A549 (cell line): ENCODE measurements around the gene CIBAR2. TPM values are rescaled to one million over a fixed set of nuclear protein-coding genes. Genes with fewer than 3 reads are reported as not detected.

Experiments used
- ATAC-seq, 2 experiments: fragments of 200-7000 bp in 1 of 2; fragments of >200 bp in 1 of 2; cut with Nextera tagmentation in 1 of 2; cut with Tn5 transposase in 1 of 2; 3 replicates each; pipeline versions ENCODE4 v1.8.0 to v1.9.1; 2018 to 2020; ENCODE audit warnings: mild to moderate bottlenecking in 1 of 2, moderate library complexity in 1 of 2
- CTCF ChIA-PET: fragments of 300-600 bp; sonication (Branson Sonifier 250); formaldehyde crosslinking; extraction: SDS; loops from one replicate; lab custom pipeline; 2021; ENCODE audit warnings: antibody characterized with exemption, inconsistent platforms; lab: Yijun Ruan, JAX
- POLR2A ChIA-PET: fragments of 350-600 bp; formaldehyde crosslinking; extraction: SDS; loops from one replicate; lab custom pipeline; 2021; ENCODE audit warnings: antibody characterized with exemption, inconsistent platforms; lab: Yijun Ruan, JAX
- DNase-seq, 2 experiments: peaks; one replicate each; pipeline versions ENCODE4 v3.0.0 to v3.0.0-alpha.2; 2011 to 2016; ENCODE audit warnings: low read depth in 1 of 2, low spot score in 1 of 2
- FAIRE-seq: peaks from 2 replicates; lab custom pipeline; 2011; peaks lifted over from hg19 to GRCh38; lab: Jason Lieb, UNC
- H3K27ac ChIP-seq, 2 experiments: fragments of >200 bp; sonication (Bioruptor Twin); formaldehyde crosslinking; 3 replicates each; pipeline ENCODE4 v1.5.1; 2016 to 2017
- H3K4me1 ChIP-seq: fragments of >200 bp; sonication (Bioruptor Twin); formaldehyde crosslinking; 3 replicates; pipeline ENCODE4 v1.6.1; 2016
- H3K4me2 ChIP-seq: fragments of >200 bp; sonication (Bioruptor Twin); formaldehyde crosslinking; 3 replicates; pipeline ENCODE4 v1.6.1; 2016
- H3K4me3 ChIP-seq: fragments of >200 bp; sonication (Bioruptor Twin); formaldehyde crosslinking; 3 replicates; pipeline ENCODE4 v1.5.1; 2016
- H3K9me3 ChIP-seq: fragments of >200 bp; sonication (Bioruptor Twin); formaldehyde crosslinking; 3 replicates; pipeline ENCODE4 v1.6.1; 2016
- BHLHE40 ChIP-seq: IDR thresholded peaks from 2 replicates; pipeline ENCODE4 v1.6.1; 2012; ENCODE audit warnings: low read depth, low read length, inconsistent platforms
- CBX2 ChIP-seq: fragments of 200-600 bp; sonication (generic); IDR thresholded peaks from 2 replicates; pipeline ENCODE4 v1.6.1; 2016; ENCODE audit warnings: low read depth, mild to moderate bottlenecking, borderline replicate concordance
- CBX8 ChIP-seq: fragments of 200-600 bp; sonication (generic); IDR thresholded peaks from 2 replicates; pipeline ENCODE4 v1.6.1; 2016
- CEBPB ChIP-seq, 2 experiments: fragments of >200 bp in 1 of 2; sonication (Bioruptor Twin) in 1 of 2; formaldehyde crosslinking in 1 of 2; IDR thresholded peaks; 2 replicates each; pipeline ENCODE4 v1.6.1; 2012 to 2016
- CHD4 ChIP-seq: fragments of 200-600 bp; sonication (generic); IDR thresholded peaks from 2 replicates; pipeline ENCODE4 v1.6.1; 2016; ENCODE audit warnings: antibody characterized with exemption, mild to moderate bottlenecking, borderline replicate concordance
- E2F6 ChIP-seq: IDR thresholded peaks from 2 replicates; pipeline ENCODE4 v1.6.1; 2012; ENCODE audit warnings: low read depth, borderline replicate concordance
- EHMT2 ChIP-seq: fragments of 200-600 bp; sonication (generic); IDR thresholded peaks from 2 replicates; pipeline ENCODE4 v1.6.1; 2016; ENCODE audit warnings: antibody characterized with exemption, low read depth, mild to moderate bottlenecking, moderate library complexity
- EP300 ChIP-seq, 2 experiments: fragments of >200 bp; sonication (Bioruptor Twin); formaldehyde crosslinking; IDR thresholded peaks; 2 replicates in 1 of 2; 3 replicates in 1 of 2; pipeline ENCODE4 v1.6.1; 2016 to 2017
- FOXS1 ChIP-seq: fragments of 250-450 bp; sonication (Bioruptor Pico); IDR thresholded peaks from 2 replicates; pipeline ENCODE4 v1.5.0; 2020; ENCODE audit warnings: mild to moderate bottlenecking, moderate library complexity
- HES2 ChIP-seq: fragments of >200 bp; sonication (Bioruptor Twin); formaldehyde crosslinking; IDR thresholded peaks from 2 replicates; pipeline ENCODE4 v1.6.1; 2016
- HOXA7 ChIP-seq: fragments of 250-450 bp; sonication (Bioruptor Pico); IDR thresholded peaks from 2 replicates; pipeline ENCODE4 v1.5.0; 2020; ENCODE audit warnings: mild to moderate bottlenecking, moderate library complexity
- HOXB13 ChIP-seq: fragments of 250-450 bp; sonication (Bioruptor Pico); IDR thresholded peaks from 2 replicates; pipeline ENCODE4 v1.5.0; 2020; ENCODE audit warnings: low read depth, mild to moderate bottlenecking, moderate library complexity
- JUN ChIP-seq, 2 experiments: fragments of >200 bp; sonication (Bioruptor Twin); formaldehyde crosslinking; IDR thresholded peaks; 2 replicates in 1 of 2; 3 replicates in 1 of 2; pipeline ENCODE4 v1.6.1; 2016 to 2017
- KDM5A ChIP-seq: fragments of 200-600 bp; sonication (generic); IDR thresholded peaks from 2 replicates; pipeline ENCODE4 v1.6.1; 2016; ENCODE audit warnings: antibody characterized with exemption, mild to moderate bottlenecking
- MAX ChIP-seq: IDR thresholded peaks from 2 replicates; pipeline ENCODE4 v1.6.1; 2012
- NFE2L2 ChIP-seq: fragments of 150-350 bp; conservative IDR thresholded peaks from 2 replicates; pipeline ENCODE4 v1.6.1; 2014; ENCODE audit warnings: low read length
- NPAS2 ChIP-seq: fragments of 250-450 bp; sonication (Bioruptor Pico); IDR thresholded peaks from 2 replicates; pipeline ENCODE4 v1.8.0; 2022; ENCODE audit warnings: mild to moderate bottlenecking, moderate library complexity, borderline replicate concordance
- POLR2A ChIP-seq: IDR thresholded peaks from 2 replicates; pipeline ENCODE4 v1.6.1; 2012; ENCODE audit warnings: mild to moderate bottlenecking, low read length
- POLR2AphosphoS2 ChIP-seq: conservative IDR thresholded peaks from 2 replicates; pipeline ENCODE4 v1.6.1; 2012; ENCODE audit warnings: low read length, improper control_type of control experiment, inconsistent platforms
- RAD21 ChIP-seq, 2 experiments: fragments of >200 bp in 1 of 2; sonication (Bioruptor Twin) in 1 of 2; formaldehyde crosslinking in 1 of 2; IDR thresholded peaks in 1 of 2; conservative IDR thresholded peaks in 1 of 2; 2 replicates in 1 of 2; 3 replicates in 1 of 2; pipeline ENCODE4 v1.6.1; 2012 to 2018; ENCODE audit warnings: inconsistent platforms in 1 of 2
- RARB ChIP-seq: fragments of 250-450 bp; sonication (Bioruptor Pico); IDR thresholded peaks from 2 replicates; pipeline ENCODE4 v1.8.0; 2021; ENCODE audit warnings: mild to moderate bottlenecking, moderate library complexity
- RCOR1 ChIP-seq: fragments of 150-350 bp; IDR thresholded peaks from 2 replicates; pipeline ENCODE4 v1.6.1; 2014; ENCODE audit warnings: antibody characterized with exemption, low read length, low read depth
- RFX5 ChIP-seq: fragments of 450-650 bp; IDR thresholded peaks from 2 replicates; pipeline ENCODE4 v1.7.1; 2014; ENCODE audit warnings: antibody characterized with exemption, mild to moderate bottlenecking, moderate library complexity
- TFCP2L1 ChIP-seq: fragments of 250-450 bp; sonication (Bioruptor Pico); IDR thresholded peaks from 2 replicates; pipeline ENCODE4 v1.5.0; 2021; ENCODE audit warnings: mild to moderate bottlenecking
- TP53 ChIP-seq: fragments of 250-450 bp; sonication (Bioruptor Pico); IDR thresholded peaks from 2 replicates; pipeline ENCODE4 v1.5.0; 2021; ENCODE audit warnings: mild to moderate bottlenecking, moderate library complexity
- ZFP36 ChIP-seq: fragments of 450-650 bp; IDR thresholded peaks from 2 replicates; pipeline ENCODE4 v1.6.1; 2014; ENCODE audit warnings: borderline replicate concordance; ENCODE audit not compliant: partially characterized antibody
- WGBS: methylation state at CpG from one replicate; pipeline ENCODE4 v1.1.6; 2017; ENCODE audit errors: missing lambda C conversion rate; 5-methylcytosine and 5-hydroxymethylcytosine counted together
- polyA plus RNA-seq, 4 experiments: library from polyadenylated mRNA; depleted of rRNA in 3 of 4; stranded (reverse); fragments of >200 nt; fragmentation: RNase III in 1 of 4; extraction: RNeasy Plus Mini Kit Qiagen cat#74134 plus additional on column Dnase treatment in 1 of 4; gene quantifications; 2 replicates in 3 of 4; 3 replicates in 1 of 4; pipeline ENCODE4 v1.2.3, GENCODE V29; 2011 to 2017
- TF ChIP-seq, protein P1 (sequence below): IDR thresholded peaks from 2 replicates; pipeline ENCODE4 v1.6.1; 2012

CIBAR2 gene
- polyA plus RNA-seq, 2 of the 4 experiments (the other 2 are of a cell fraction), result not detected

DNA sequence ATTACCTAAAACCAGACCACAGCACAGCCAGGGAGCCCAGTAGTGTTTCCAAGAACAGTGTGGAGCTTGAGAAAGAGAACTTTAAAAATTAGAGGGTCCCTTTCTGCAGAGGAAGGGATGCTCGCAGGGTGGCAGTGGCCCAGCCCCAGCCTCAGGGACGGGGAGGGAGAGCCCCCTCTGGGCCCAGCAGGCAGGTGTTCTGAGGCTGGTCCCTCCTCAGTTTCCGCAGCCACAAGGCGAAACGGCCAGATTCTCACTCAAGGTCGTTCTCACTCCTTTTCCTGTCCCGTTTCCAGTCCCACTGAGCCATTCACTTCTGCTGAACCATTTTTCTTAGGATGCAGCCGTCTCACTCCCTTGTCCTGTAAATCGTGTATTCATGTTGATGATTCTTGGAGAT lies 20.0 kb downstream of the CIBAR2 start:
- ChIA-PET CTCF (interaction anchor here (1.1 to 3.3 kb wide), 6 partner anchors 14 to 338 kb away, joined by 3 to 15 read pairs (median 4); no protein-coding TSS in a partner anchor), POLR2A (no interaction called here)
- FAIRE-seq, result no peak

DNA sequence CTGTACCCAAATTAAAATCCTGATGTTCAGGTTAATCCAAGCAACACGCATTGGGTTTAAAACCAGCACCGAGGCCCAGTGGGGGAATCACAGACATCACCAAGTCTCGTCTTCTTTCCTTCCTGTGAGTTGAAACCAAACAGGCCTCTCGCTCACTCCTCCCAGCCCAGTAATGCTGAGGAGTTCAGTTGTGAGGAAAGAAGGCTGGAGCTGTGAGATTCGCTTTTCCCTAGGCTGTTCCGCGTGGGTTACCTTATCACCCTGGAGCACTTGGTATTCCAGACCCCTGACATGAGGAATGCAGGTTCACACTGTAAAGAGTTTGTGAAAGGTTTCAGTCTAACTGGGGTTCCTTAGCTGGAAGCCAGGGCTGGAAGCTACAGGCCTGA lies 20.8 kb downstream of the CIBAR2 start:
- no peak overlapping the region for H3K27ac ChIP-seq
- 86% methylated on average over 7 of the region's 7 CpGs for WGBS
- no peak overlapping the region for H3K4me2 ChIP-seq
- peaks cover 4% of the 10 kb centered on the region; the same call in 2 of the 3 replicates for H3K4me1 ChIP-seq
- POLR2A ChIA-PET, result no interaction called here
- H3K9me3 ChIP-seq, result no peaks in the 10 kb centered on the region
- FAIRE-seq (no peak), ATAC-seq (no peak), DNase-seq (no peak)
- CTCF ChIA-PET, result interaction anchor here (0.6 to 3.3 kb wide), 13 partner anchors 9 to 468 kb away, joined by 3 to 15 read pairs (median 3); no protein-coding TSS in a partner anchor
- no peak overlapping the region for H3K4me3 ChIP-seq
- TF ChIP-seq POLR2A, result no peak
- TF ChIP-seq RFX5, result no peak
- TF ChIP-seq CBX2, result no peak
- TF ChIP-seq, protein P1, sequence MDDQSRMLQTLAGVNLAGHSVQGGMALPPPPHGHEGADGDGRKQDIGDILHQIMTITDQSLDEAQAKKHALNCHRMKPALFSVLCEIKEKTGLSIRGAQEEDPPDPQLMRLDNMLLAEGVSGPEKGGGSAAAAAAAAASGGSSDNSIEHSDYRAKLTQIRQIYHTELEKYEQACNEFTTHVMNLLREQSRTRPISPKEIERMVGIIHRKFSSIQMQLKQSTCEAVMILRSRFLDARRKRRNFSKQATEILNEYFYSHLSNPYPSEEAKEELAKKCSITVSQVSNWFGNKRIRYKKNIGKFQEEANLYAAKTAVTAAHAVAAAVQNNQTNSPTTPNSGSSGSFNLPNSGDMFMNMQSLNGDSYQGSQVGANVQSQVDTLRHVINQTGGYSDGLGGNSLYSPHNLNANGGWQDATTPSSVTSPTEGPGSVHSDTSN, result no peak
- TF ChIP-seq POLR2AphosphoS2, result no peak
- TF ChIP-seq CBX8, result no peak
- TF ChIP-seq RARB (CRISPR knock-in tag), result no peak
- TF ChIP-seq HES2, result no peak
- TF ChIP-seq, all 56 proteins: peak for 0

More for the DNA sequence above, 20.0 kb downstream of the CIBAR2 start:
- no peak for TF ChIP-seq EHMT2
- no peak for TF ChIP-seq ZFP36
- no peak for TF ChIP-seq RAD21 (conservative IDR thresholded peaks at IDR 0.05 in 1 of 2, IDR thresholded peaks at IDR 0.05 in 1 of 2)
- no peak for TF ChIP-seq HOXB13 (CRISPR knock-in tag)
- no peak for TF ChIP-seq JUN (IDR thresholded peaks at IDR 0.05)
- TF ChIP-seq RARB (CRISPR knock-in tag), result no peak
- TF ChIP-seq, all 56 proteins: peak for 0
- H3K4me3 ChIP-seq, result no peak overlapping the region
- H3K27ac ChIP-seq, result no peak overlapping the region
- 69% methylated on average over 9 of the region's 9 CpGs for WGBS
- DNase-seq, result no peak
- no peaks in the 10 kb centered on the region for H3K4me1 ChIP-seq
- no peaks in the 10 kb centered on the region for H3K9me3 ChIP-seq
- no peak overlapping the region for H3K4me2 ChIP-seq
- ATAC-seq, result no peak

DNA sequence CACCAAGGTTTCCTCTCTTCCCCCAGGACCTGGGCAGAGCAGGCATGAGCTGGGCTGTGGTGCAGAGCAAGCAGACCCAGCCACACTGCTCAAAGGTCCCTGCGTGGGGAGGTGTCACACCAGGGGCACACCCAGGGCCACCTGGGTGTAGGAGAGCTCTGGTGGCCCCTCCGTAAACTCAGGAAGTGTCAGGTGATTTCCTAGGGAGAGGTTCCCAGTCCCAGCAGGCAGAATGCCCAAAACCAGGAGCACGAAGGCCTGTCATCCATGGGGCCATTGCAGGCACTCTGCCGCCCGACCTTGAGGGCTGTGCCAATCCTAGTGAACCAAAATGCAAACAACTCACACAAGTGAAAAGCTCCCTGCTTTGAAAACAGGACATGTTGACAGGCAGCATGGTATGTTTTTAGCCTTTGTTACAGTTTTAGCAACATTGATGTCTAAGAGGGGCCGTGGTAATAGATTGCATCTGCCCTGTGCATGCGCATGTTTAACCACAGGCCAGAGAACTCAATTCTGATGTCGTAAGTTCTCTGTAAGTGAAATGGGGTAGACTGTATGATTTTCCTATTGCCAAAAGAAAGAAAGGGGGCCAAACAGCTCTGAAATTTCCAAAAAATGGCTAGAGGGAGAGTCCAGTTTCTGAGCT lies 21.3 kb downstream of the CIBAR2 start:
- H3K9me3 ChIP-seq, result no peaks in the 10 kb centered on the region
- CTCF ChIA-PET, result interaction anchor here (0.5 to 3.3 kb wide), 16 partner anchors 8 to 517 kb away, joined by 3 to 15 read pairs (median 3); no protein-coding TSS in a partner anchor

GRCh38 chr16:85090181-85090580 lies 22.1 kb downstream of the CIBAR2 start:
- Histone ChIP-seq H3K9me3 (no peaks in the 10 kb centered on the region), H3K4me3 (no peak overlapping the region), H3K4me1 (peaks cover 4% of the 10 kb centered on the region; the same call in 2 of the 3 replicates), H3K4me2 (no peak overlapping the region), H3K27ac (no peak overlapping the region)
- ChIA-PET CTCF (interaction anchor here (0.6 to 3.3 kb wide), 5 partner anchors 9 to 517 kb away, joined by 3 to 15 read pairs (median 3); no protein-coding TSS in a partner anchor), POLR2A (no interaction called here)
- WGBS, result 76% methylated on average over 13 of the region's 13 CpGs
- FAIRE-seq (no peak), DNase-seq (no peak), ATAC-seq (no peak)
- TF ChIP-seq CEBPB (IDR thresholded peaks at IDR 0.05), result no peak
- no peak for TF ChIP-seq RARB (CRISPR knock-in tag)
- no peak for TF ChIP-seq NFE2L2
- TF ChIP-seq BHLHE40, result no peak
- no peak for TF ChIP-seq NPAS2 (CRISPR knock-in tag)
- TF ChIP-seq JUN (IDR thresholded peaks at IDR 0.05), result no peak
- no peak for TF ChIP-seq TFCP2L1 (CRISPR knock-in tag)
- no peak for TF ChIP-seq CHD4
- no peak for TF ChIP-seq TP53 (CRISPR knock-in tag)
- TF ChIP-seq HES2, result no peak
- TF ChIP-seq HOXB13 (CRISPR knock-in tag), result no peak
- no peak for TF ChIP-seq E2F6
- TF ChIP-seq HOXA7 (CRISPR knock-in tag), result no peak
- TF ChIP-seq POLR2AphosphoS2, result no peak
- no peak for TF ChIP-seq KDM5A
- no peak for TF ChIP-seq EP300 (IDR thresholded peaks at IDR 0.05)
- TF ChIP-seq MAX, result no peak

More for the DNA sequence above, 21.3 kb downstream of the CIBAR2 start:
- POLR2A ChIA-PET, result no interaction called here
- no peak overlapping the region for H3K4me3 ChIP-seq
- DNase-seq, result no peak
- no peak for FAIRE-seq
- no peak for ATAC-seq
- no peak overlapping the region for H3K4me2 ChIP-seq
- WGBS, result 86% methylated on average over 4 of the region's 8 CpGs
- no peak for TF ChIP-seq HOXA7 (CRISPR knock-in tag)
- TF ChIP-seq RCOR1, result no peak
- TF ChIP-seq POLR2A, result no peak
- no peak for TF ChIP-seq FOXS1 (CRISPR knock-in tag)
- TF ChIP-seq MAX, result no peak
- no peak for TF ChIP-seq TP53 (CRISPR knock-in tag)
- H3K4me1 ChIP-seq, result peaks cover 4% of the 10 kb centered on the region; the same call in 2 of the 3 replicates
- no peak overlapping the region for H3K27ac ChIP-seq
